ENCODE data around the gene CARD18. TPM values are rescaled to one million over a fixed set of nuclear protein-coding genes. Genes with fewer than 3 reads are reported as not detected.

Gene CARD18, protein sequence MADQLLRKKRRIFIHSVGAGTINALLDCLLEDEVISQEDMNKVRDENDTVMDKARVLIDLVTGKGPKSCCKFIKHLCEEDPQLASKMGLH
- total RNA-seq (ENCODE audit: low replicate concordance): not detected in 2 replicates

GRCh38 chr11:105139669-105140068, at the start of gene CARD18:
TSS of gene CARD18 (minus strand) at chr11:105139769. CDS start at chr11:105139726, 43 bp downstream.

Other genes starting within 250 kb of the CARD18 start
- gene CASP12, start 241.3 kb downstream of the CARD18 start, total RNA-seq (ENCODE audit: low replicate concordance): not detected in 2 replicates
- gene CASP4, start 171.2 kb downstream of the CARD18 start, total RNA-seq (ENCODE audit: low replicate concordance): 68.0 and 117 TPM in 2 replicates
- not detected in 2 replicates for gene CASP5, start 116.6 kb downstream of the CARD18 start, total RNA-seq (ENCODE audit: low replicate concordance)
- gene CASP1, start 104.6 kb downstream of the CARD18 start, total RNA-seq (ENCODE audit: low replicate concordance): 5.9 and 56.3 TPM in 2 replicates
- 4.5 and 24.5 TPM in 2 replicates for gene CARD16, start 94.4 kb downstream of the CARD18 start, total RNA-seq (ENCODE audit: low replicate concordance)